Measurements from ENCODE around the gene C1orf52.

Gene C1orf52

GRCh38 chr1:85240174-85240601, 19.3 kb downstream of the C1orf52 start:
- no peak overlapping the region for H3K4me3 ChIP-seq (ENCODE audit: low read length)
- peak; percentile 45 for TF ChIP-seq CTCF (IDR thresholded peaks at IDR 0.05; ENCODE audit: insufficient read depth, low read depth, low read length, missing control alignments)
- DNase-seq (ENCODE audit: low read depth), result peak; percentile 43

DNA sequence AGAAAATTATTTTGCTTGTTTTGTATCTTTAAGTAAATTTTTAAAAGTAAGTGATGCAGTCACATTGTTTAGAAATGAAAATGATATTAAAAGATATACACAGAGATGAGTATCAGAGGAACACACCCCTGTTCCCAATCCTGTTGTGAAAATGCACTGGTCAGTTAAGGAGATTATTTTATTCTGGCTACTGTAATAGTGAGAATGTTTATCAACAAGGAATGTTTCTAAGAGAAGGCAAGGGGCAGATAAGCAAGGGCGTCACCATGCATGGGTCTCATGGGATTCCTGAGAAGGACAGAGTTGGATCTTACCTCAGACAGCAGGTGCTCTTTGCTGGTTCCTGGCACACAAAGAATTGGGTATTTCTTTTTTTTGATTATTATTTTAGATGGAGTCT, 21.8 kb downstream of the C1orf52 start:
- H3K4me3 ChIP-seq (ENCODE audit: low read length), result no peak overlapping the region
- no peak for DNase-seq (ENCODE audit: low read depth)
- TF ChIP-seq CTCF (IDR thresholded peaks at IDR 0.05; ENCODE audit: insufficient read depth, low read depth, low read length, missing control alignments), result no peak

GRCh38 chr1:85230305-85230977, 29.0 kb downstream of the C1orf52 start:
- H3K4me3 ChIP-seq (ENCODE audit: low read length), result no peak overlapping the region
- no peak for DNase-seq (ENCODE audit: low read depth)
- TF ChIP-seq CTCF (IDR thresholded peaks at IDR 0.05; ENCODE audit: insufficient read depth, low read depth, low read length, missing control alignments), result peak; percentile 39

DNA sequence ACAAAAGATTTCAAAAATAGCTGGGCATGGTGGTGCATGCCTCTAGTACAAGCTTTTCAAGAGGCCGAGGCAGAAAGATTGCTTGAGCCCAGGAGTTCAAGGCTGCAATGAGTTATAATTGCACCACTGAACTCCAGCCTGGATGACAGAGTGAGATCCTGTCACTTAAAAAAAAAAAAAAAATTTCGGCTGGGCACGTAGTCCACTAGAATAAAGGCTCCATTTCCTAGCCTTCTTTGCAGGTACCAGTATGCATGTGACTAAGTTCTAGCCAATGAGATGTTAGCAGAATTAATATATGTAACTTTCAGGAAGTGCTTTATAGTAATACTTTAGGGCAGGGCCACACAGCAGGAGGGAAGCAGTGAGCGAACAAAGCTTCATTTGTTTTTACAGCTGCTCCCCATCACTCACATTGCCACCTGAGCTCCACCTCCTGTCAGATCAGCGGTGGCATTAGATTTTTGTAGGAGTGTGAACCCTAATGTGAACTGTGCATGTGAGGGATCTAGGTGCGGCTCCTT, 29.8 kb downstream of the C1orf52 start:
- DNase-seq (ENCODE audit: low read depth), result no peak
- no peak overlapping the region for H3K4me3 ChIP-seq (ENCODE audit: low read length)
- no peak for TF ChIP-seq CTCF (IDR thresholded peaks at IDR 0.05; ENCODE audit: insufficient read depth, low read depth, low read length, missing control alignments)

DNA sequence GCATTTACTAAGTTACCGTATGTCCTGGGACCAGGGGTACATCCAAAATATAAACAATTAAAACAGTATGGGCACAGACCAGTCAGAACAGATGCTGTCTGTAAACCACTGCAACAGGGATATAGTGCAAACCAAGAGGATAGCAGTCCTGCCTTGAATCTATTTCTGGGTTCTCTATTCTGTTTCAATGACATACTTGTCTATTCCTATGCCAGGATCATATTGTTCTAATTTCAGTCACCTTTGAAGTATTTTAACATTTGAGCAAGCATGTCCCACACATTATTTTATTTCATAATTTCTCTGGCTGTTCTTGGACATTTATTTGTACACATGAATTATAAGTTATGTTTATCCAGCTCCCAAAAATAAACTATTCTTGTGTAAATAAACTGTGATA, 30.5 kb downstream of the C1orf52 start:
- no peak for DNase-seq (ENCODE audit: low read depth)
- H3K4me3 ChIP-seq (ENCODE audit: low read length), result no peak overlapping the region
- TF ChIP-seq CTCF (IDR thresholded peaks at IDR 0.05; ENCODE audit: insufficient read depth, low read depth, low read length, missing control alignments), result no peak

DNA sequence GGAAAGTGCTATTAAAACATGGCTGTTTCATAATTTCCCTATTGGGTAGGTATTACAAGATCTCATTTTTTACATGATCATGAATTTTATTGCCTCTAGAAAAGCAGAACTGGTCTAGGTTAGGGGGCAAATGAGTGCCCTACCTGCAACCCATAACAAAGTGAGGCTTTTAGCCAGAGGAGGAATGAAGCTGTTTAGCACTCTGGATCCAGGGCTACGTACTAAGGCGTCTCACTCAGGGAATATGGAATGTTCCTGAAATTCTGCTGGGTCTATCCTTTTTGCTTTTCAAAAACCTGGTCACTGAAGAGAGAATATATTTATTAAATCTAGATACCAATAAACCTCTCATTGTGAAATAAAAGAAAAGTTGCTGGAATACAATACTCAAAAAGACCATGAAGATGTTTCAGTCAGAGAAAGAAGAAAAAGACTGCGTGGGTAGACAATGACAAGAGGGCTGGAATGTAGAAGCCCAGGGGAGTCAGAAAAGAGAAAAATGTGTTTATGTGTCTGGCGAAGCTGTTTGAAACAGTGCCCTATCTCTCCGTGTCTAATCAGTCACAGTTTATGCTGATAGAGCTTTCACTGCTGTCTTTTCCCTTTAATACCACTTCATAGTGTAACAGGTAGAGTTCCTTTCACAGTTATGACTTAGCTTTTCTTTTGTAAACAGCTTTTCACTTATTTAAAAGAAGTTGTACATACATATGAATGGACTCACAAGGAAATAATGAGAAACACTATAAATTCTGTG, 33.7 kb downstream of the C1orf52 start:
- no peak for TF ChIP-seq CTCF (IDR thresholded peaks at IDR 0.05; ENCODE audit: insufficient read depth, low read depth, low read length, missing control alignments)
- no peak for DNase-seq (ENCODE audit: low read depth)

More for the DNA sequence above, 33.7 kb downstream of the C1orf52 start:
- H3K4me3 ChIP-seq (ENCODE audit: low read length), result no peak overlapping the region

All from epithelial cell of esophagus (primary cell).